ENCODE measurements around the gene MAOB.

The MAOB gene

DNA sequence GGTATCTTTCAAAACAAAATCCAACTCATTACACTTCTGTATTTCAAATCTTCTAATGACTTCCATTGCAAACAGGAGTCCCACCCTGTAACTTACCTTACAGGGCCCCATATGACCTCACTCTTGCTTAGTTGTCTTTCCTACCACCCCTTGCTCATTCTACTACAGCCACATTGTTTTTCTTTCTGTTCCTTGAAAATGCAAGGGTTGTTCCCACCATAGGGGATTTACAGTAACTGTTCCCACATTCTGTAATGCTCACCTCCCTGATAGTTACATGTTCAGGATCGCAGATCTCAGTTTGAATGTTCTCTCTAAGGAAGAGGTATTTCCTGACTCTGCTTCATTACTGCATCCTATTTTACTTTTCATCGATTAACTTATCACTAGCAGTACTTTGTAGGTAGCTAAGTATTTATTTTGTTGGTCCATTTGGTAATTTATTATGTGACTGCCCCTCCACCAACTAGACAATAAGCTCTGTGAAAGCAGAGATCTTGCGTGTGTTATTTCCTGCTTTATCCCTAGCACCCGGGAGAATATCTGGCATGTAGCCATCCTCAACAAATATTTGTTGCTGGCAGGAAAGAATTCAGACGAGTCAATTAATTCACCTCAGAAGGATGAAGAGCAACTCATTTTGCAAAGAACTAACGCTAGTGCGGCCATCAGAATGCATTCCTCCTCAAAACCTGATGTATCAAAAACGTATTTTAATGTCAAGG lies 21.4 kb downstream of the MAOB start:
- no peak for DNase-seq (ENCODE audit: low spot score)

DNA sequence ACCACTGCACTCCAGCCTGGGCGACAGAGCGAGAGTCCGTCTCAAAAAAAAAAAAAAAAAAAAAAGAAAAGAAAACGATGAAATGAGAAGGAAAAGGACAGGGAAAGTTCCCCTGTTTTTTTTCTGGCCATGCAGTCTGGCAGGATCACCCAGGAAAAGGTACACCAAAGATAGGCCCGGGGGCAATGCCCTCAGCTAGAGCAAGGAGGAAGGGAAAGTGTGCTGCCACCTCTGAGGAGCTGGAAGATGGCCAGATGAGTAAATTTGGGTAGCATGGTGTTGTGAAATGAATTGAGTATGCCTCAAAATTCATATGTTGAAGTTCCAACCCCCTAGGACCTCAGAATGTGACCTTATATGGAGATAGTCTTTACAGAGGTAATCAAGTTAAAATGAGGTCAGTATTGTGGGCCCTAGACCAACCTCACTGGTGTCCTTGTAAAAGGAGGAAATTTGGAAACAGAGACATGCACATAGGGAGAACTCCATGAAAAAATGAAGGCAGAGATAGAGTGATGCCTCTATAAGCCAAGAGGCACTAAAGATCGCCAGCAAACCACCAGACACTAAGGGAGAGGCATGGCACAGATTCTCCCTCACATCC lies 28.9 kb downstream of the MAOB start:
- DNase-seq (ENCODE audit: low spot score): no peak

DNA sequence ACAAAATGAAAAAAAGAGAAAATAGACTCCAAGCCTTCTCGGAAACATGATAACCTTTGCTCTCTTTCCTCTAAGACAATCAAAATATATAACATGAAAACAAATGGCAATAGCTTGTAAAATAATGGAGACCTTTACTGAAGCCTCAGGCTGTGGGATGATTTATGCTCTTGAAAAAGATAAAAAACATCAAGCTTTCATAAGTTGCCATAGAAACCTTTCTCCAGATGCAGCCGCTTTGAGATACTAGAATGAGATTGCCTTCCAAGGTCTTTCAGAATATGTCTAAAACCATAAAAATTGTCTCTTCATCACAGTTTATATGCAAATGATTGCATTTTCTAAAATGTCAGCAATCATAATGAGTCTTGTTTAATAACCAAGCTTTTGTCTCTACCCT lies 31.6 kb downstream of the MAOB start:
- DNase-seq (ENCODE audit: low spot score): no peak

DNA sequence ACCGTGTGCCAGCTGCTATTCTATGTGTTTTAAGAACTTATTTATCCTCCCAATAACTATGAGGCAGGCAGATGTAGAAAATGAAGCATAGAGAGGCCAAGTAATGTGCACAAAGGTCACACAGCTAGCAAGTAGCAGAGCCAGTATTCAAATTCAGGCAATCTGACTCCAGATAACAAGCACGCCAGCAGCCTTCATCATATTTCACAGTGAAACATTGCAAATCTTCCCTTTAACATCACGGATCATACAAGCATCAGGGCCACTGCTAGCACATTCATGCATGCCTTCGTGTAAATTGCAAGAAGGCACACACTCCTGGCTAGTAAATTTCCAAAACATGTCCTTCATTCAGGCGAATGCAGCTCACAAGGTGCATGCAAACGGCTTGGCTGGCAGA lies 33.1 kb downstream of the MAOB start:
- DNase-seq (ENCODE audit: low spot score): no peak

DNA sequence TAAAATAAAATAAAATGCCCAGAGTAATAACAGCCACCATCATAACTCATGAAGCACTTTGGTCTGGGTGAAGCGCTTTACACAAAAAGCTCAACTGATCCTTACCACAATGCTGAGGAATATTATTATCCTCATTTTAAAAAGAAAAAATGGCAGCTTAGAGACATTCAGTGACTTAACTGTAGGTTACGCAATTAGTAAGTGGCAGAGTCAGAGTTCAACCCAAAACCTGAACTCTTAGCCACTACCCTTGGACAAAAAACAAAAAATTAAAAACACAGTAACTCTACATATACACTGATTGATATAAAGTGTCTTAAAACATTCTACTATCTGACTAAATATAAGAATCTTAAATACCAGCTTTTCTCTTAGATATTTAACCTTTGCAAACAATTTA lies 34.9 kb downstream of the MAOB start:
- no peak for DNase-seq (ENCODE audit: low spot score)

DNA sequence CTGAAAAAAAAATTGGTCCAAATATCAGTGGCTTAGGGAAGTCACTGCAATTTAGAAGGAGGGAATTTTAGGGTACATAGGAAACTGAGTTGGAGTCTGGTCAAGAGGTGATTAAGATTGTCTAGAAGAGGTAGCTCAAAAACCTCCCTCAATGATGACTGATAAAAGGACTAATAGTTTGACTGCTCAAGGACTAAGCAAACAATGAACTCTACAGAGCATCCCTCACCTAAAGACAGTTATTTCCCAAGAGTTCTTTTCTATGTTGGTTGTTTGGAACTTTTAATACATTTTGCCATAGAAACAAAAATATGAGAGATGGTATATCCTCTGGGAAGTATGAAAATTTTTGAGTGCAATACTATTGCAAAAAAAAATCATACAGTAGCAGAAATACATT lies 35.7 kb downstream of the MAOB start:
- DNase-seq (ENCODE audit: low spot score): no peak

DNA sequence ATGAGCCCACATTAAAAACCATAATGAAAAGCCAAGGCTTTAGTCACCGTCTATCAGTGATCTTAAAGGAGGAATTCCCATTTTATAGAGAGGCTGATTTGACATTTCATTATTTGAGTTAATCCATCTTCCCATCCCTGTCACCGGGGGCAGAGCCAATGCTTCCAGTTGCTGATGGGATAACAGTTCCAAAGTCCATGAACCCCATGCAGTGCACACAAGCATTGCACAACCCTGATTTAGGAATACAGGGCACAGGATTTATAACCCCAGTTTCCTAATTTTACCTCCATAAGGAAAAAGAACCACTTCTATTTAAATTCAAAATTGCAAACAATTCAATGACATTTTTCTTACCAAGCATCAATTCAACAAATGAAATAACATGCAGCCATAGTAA lies 36.5 kb downstream of the MAOB start:
- no peak for DNase-seq (ENCODE audit: low spot score)

DNA sequence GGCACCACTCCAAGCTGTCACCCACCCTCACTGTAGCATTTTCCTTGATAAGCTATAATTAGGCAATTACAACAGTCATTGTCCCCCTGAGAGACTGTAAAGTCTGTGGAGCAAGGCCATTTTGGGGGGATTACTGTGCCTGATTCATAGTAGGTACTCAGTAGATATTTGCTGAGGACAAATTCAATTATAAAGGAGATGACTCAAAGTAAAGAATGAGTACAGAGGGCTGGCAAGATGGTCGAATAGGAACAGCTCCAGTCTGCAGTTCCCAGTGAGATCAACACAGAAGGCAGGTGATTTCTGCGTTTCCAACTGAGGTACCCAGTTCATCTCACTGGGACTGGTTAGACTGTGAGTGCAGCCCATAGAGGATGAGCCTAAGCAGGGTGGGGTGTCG lies 42.0 kb downstream of the MAOB start:
- DNase-seq (ENCODE audit: low spot score): no peak

DNA sequence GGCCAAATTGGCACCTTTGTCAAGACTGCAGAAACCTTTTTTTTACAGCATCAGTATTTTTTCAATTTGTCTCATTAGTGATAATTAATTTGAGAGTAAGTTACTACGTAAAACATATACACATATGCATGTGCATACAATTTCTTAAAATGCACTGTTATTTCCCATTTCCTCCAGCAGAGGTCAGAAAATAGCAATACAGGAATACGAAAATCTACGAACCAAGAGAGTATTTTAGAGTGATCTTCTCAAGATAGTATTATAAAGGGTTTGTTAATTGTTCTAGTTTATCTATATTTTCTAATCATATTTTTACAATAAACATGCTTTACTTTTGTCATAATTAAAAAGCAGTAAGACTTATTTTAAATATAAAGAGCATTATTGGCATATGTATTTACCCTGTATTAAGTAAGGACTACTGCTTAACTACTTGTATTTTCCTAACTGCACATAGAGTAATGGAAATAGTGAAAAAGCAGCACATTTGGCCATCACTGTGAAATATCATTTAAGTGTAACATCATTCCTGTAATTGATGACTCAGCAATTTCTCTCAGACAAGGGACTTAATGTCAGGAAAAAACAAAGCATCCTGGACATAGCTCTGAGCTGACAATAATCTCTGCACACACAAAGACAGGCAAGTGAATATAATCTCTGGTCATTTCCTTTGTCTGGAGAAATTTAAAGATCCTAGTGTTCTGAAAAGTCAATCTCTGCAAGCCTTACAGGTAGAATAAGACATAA lies 45.6 kb downstream of the MAOB start:
- peak; percentile 17 for DNase-seq (ENCODE audit: low spot score)

DNA sequence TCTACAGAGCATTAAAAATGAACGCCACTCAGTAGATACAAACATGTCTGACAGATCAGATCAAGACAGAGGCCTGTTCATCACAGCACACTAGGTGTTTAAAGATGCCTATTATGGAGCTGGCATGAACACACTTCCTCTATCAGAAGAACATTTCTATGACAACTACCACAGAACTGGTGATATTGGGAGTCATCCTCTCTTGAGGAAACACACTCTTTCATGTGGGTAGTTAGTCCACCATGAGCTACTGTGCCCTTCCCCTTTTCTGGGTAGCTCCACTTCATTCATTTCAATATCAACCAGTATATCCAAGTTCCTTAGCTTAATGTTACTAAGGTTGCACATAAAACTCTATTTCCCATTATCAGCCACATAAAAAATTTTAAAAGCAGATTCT lies 46.7 kb downstream of the MAOB start:
- DNase-seq (ENCODE audit: low spot score): no peak

DNA sequence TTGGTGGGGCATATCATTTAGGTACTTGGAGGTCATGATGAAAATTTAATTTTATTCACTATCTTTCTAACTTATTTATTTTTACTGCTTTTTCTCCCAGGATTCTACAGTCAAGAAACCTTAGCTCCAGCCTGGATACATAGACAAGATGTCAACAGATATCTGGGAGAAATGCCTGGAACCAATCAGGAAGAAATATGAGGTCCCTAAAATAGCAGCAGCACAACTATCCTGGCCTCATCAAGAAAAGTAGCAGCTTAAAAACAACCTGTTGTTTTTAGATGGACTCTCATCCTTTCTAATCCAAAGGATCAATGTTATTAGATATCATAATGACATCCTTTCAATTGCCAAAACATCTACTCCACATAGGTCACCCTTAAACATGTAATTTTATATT lies 54.5 kb downstream of the MAOB start:
- no peak for DNase-seq (ENCODE audit: low spot score)

DNA sequence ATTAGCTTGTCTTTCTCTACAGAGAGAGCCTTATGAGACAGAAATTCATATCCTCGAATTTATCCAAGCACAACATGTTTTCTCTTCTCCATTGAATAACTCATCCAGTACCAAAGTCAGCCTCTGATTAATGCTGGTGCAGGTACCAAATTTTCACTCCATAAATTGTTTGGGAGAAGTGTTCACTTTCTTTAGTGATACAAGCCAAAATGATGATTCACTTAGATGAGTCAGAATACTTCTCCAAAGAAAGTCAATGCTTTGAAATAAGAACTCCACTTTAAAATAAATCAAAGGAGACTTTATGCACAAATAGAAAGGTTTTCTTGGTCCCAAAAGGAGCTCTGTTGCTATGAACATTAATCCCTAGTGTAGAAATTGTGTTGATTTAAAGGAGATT lies 60.2 kb downstream of the MAOB start:
- DNase-seq (ENCODE audit: low spot score): no peak

DNA sequence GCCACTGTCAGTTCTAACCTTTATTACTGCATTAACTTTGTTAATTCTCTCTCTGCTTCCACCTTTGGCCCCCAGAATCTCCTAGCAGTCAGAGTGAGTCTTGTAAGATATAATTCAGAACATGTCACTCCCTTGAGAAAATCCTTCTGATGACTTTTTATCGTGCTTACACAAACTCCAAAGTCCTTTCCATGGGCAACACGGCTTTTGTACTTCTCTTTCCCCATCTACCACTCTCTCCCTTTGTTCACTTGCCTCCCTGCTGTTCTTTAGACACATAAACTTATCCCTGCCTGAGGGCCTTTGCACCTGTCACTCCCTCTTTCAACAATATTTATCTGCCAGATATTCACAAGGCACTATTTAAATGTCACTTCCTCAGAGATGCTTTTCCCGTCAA lies 64.8 kb downstream of the MAOB start:
- no peak for DNase-seq (ENCODE audit: low spot score)

DNA sequence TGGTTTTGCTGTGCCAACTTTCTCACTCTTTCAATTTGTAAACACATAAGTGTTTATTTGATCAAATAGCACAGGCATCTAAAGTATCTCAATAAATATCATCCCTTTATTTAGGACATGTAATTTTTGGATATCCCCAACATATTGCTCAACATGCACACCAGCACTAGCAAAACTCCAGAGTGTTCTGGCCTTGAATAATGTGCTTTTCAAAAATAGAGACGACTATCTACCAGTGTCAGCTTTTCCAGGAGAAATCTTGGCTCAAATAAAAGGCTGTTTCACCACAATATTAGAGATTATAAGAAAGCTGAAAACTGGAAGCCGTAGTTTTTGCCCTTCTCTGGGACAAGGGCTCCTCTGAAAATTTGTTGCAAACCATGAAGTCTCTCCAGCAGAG lies 67.0 kb downstream of the MAOB start:
- no peak for DNase-seq (ENCODE audit: low spot score)

DNA sequence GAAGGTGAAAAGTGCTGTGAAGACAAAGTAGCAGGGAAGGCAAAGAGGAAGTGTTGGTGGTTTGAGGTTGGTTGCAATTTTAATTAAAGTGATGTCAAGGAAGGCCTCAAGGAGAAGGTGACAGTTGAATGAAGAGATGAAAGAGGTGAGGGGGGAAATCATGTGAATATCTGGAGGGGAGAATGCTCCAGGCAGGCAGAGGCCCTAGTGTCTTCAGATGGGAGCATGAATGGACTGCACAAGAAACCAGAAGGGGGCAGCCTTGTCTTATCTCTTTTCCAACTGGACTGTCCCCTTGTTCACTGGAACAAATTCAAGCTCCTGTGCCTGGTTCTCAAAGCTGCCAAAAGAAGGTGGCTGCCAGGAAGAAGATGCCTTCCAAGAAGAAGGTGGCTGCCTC lies 68.4 kb downstream of the MAOB start:
- no peak for DNase-seq (ENCODE audit: low spot score)

DNA sequence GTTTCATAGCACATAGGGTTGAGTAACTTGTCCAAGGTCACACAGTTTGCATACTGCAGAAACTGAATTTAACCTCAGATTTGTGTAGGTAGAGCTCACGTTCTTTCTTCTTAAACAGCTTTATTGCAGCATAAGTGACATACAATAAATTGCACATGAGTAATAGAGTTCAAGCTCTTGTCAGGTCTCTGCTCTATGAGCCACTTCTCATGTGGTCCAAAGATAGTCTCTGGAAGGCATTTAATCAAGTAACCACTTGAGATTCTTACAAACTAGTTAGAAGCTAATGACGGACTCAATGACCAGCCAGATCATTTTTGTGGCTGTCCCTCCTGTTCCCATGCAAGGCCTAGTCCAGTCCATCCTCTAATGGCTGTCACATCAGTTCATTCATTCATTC lies 68.9 kb downstream of the MAOB start:
- no peak for DNase-seq (ENCODE audit: low spot score)

DNA sequence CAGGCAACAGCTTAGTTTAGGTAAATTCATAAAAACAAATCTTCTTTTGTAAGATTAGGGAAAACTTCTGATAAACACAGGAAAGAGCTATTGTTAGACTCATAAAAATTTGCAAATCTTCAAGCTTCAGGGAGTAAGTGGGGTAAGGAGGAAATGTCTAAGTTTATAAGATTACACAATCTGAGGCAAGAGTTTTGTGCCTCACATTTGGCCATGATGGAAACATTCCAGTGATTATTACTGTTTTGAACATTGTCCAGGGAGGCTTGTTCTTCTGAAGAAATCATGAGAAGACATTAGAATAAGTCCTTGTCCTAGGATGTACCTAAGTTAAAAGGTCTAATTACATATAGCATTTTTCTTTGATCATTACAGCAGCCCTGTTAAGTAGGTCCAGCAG lies 72.8 kb downstream of the MAOB start:
- no peak for DNase-seq (ENCODE audit: low spot score)

DNA sequence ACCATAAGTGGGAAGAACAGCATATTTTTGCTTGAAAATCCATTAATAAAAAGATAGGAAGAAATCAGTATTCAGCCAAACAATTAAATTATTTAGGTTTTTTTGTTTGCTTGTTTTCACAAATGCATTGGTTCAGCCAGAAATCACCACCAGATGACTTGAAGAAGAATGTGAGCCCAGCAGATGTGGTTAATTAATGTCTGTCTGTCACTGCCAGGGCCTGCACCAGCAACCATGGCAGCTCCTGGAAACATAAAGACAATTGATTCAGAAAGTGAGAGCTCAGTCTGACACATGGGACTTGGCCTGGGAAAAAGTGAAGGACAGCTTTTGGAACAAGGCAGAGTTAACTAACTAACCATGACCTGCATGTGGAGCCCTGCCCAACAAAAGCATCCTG lies 74.0 kb downstream of the MAOB start:
- DNase-seq (ENCODE audit: low spot score): no peak

DNA sequence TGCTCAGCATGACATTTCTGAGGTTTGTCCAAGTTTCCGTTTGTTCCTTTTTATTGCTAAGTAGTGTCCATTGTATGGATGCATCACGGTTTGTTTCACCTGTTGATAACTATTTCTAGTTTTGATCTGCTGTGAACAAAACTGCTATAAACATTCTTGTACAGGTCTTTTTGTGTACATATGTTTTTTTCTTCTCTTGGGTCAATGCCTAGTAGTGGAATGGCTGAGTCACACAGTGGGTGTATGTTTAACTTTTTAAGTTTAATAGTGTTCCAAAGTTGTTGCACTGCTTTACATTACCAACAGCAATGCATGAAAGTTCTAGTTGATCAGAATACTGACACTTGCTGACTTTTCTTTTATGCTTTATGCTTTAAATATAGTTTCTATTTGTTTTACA lies 76.7 kb downstream of the MAOB start:
- peak; percentile 32 for DNase-seq (ENCODE audit: low spot score)

DNA sequence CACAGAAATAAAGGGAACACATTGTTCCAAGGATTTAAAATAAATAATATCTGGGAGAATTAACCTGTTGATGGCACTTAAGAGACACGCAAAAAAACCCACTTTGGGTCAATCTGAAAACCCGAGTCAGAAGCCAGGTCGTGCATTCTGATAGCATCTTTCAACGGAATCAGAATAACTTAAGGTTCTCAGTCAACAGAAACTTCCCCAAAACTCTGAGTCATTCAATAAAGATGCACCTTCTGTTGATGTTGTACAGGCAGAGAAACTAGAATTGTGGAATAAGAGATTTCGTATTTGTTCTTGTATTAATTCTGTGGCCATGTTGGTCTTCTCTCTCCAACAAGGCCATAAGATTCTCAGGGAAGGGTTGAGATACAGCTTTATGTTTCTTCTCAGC lies 78.2 kb downstream of the MAOB start:
- no peak for DNase-seq (ENCODE audit: low spot score)

DNA sequence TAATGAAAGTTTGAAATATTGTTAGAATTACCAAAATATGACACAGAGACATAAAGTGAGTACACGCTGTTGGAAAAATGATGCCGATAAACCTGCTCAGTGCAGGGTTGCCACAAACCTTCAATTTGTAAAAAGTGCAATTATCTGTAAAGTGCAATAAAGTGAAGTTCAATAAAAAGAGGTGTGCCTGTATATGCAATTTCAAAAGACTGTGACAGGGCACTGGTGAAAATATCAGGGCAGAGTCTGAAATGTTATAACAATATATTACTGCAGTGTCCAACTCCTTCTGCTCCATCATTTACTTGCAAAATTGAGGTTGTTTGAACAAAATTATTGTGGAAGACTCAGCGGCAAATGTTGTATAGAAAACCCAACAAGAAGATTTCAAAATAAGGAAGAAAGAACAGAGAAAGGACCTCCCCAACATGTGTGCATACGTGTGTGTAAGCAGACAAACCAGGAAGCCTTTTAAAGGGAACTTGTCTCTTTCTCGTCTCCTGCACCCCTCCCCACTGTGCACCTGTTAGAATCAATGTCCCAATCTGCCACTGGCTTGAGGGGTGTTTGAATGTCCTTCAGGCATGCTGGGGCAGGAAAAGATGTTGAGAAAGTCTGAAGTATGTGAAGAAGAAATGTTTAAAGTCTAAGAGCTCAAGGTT lies 96.2 kb downstream of the MAOB start:
- DNase-seq (ENCODE audit: low spot score): no peak

DNA sequence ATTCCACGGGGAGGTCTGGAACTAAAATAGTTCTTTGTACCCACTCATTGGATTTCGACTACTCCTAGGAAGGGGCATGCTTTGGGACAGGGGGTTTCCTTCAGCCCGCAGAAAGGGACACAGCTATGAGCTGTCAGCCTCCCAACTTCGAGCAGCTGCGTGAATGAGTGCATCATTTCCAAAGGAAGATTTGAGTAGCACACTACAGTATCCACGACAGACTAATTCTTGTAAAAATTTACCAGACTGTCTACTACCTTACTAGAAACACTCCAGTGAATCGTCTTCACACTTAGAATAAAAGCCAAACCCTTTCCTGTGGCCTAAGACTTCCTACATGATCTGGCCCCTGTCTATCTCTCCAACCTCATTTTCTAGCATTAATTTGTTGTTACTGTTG lies 124.2 kb downstream of the MAOB start:
- DNase-seq (ENCODE audit: low spot score): no peak

DNA sequence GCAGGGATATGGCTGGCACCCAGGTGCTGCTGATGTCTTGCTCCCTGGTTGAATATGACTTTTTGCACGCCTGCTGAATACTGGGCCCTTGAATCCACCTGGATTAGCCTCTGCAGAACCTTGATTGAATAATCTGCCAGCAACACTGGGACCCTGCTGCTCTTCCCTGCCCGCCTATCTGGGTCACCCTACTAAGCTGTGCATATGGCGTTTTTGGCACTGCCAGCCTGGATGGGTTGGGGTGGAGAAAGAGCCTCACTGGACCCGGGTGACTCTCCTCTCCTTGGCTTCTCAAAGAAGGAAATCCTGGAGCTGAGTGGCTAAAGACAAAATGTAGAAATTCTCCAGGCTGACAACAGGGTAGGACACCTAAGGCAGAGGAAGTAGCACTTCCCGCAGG lies 126.2 kb downstream of the MAOB start:
- no peak for DNase-seq (ENCODE audit: low spot score)

Measured in LoVo (cell line).